Measurements from ENCODE around the gene GNAS. TPM values are rescaled to one million over a fixed set of nuclear protein-coding genes. Genes with fewer than 3 reads are reported as not detected.

Gene GNAS
- total RNA-seq, 1 donor = 366 TPM

DNA sequence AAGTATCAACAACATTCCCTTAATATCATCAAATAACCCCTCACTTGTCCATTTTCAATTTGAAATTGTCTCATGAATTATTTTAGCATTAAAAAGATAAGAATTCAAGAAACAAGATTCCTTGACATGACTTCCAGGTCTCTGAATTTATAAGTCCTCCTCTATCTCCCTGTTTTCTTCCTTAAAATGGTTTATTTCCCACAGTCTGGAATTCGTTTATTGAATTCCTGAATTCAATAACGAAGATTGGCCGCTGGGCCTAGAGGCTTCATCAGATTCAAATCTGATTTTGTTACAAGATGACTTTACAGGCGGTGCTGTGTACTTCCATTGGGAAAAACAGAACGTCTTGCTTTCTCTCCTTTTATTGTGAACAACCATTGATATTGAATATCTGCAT is 79.7 kb downstream of the GNAS start:
- TF ChIP-seq, protein P1, sequence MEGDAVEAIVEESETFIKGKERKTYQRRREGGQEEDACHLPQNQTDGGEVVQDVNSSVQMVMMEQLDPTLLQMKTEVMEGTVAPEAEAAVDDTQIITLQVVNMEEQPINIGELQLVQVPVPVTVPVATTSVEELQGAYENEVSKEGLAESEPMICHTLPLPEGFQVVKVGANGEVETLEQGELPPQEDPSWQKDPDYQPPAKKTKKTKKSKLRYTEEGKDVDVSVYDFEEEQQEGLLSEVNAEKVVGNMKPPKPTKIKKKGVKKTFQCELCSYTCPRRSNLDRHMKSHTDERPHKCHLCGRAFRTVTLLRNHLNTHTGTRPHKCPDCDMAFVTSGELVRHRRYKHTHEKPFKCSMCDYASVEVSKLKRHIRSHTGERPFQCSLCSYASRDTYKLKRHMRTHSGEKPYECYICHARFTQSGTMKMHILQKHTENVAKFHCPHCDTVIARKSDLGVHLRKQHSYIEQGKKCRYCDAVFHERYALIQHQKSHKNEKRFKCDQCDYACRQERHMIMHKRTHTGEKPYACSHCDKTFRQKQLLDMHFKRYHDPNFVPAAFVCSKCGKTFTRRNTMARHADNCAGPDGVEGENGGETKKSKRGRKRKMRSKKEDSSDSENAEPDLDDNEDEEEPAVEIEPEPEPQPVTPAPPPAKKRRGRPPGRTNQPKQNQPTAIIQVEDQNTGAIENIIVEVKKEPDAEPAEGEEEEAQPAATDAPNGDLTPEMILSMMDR (IDR thresholded peaks at IDR 0.05; ENCODE audit: extremely low read depth, low read depth, low read length) = no peak
- H3K79me2 ChIP-seq (ENCODE audit: insufficient read depth, low read length) = no peaks in the 10 kb centered on the region
- no peak for DNase-seq (ENCODE audit: insufficient read length, low spot score, missing footprints)
- no peaks in the 10 kb centered on the region for H3K9me3 ChIP-seq (ENCODE audit: low read depth, low read length)
- H3K4me2 ChIP-seq (ENCODE audit: insufficient read depth, low read length) = no peak overlapping the region
- H2AFZ ChIP-seq (ENCODE audit: low read length) = no peak overlapping the region
- no peaks in the 10 kb centered on the region for H3K4me1 ChIP-seq (ENCODE audit: insufficient read depth, low read length)
- no peak overlapping the region for H3K27ac ChIP-seq (ENCODE audit: low read depth, low read length)
- H3K36me3 ChIP-seq (ENCODE audit: insufficient read depth, low read length) = no peaks in the 10 kb centered on the region
- H3K4me3 ChIP-seq (ENCODE audit: insufficient read depth, low read length) = no peak overlapping the region
- no peaks in the 10 kb centered on the region for H4K20me1 ChIP-seq (ENCODE audit: insufficient read depth, low read length)
- peaks cover 4% of the 10 kb centered on the region for H3K27me3 ChIP-seq (ENCODE audit: insufficient read depth, low read length)

DNA sequence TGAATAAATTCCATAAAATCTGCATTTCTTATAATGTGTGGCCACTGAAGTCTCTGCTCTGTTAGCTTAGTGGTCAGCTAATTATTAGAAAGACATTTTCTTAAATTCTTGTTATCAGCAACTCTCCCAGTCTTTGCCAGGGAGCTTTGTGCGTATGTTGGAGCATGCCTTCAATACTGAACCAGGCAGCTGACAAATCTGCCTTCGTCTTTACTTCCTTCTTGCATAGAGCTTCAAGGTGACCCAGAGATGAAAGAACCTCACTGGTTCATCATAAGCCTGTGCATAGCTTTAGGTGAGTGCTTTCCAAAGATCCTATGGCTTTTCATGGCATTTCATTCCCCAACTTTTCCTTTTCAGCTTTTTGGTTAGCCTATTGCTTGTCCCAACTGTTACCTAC is 85.6 kb downstream of the GNAS start:
- H3K36me3 ChIP-seq (ENCODE audit: insufficient read depth, low read length) = no peaks in the 10 kb centered on the region
- H3K27me3 ChIP-seq (ENCODE audit: insufficient read depth, low read length) = peaks cover 10% of the 10 kb centered on the region
- H3K79me2 ChIP-seq (ENCODE audit: insufficient read depth, low read length) = no peaks in the 10 kb centered on the region
- H3K4me3 ChIP-seq (ENCODE audit: insufficient read depth, low read length) = no peak overlapping the region
- H3K4me1 ChIP-seq (ENCODE audit: insufficient read depth, low read length) = no peaks in the 10 kb centered on the region
- TF ChIP-seq, protein P1 (IDR thresholded peaks at IDR 0.05; ENCODE audit: extremely low read depth, low read depth, low read length) = no peak
- DNase-seq (ENCODE audit: insufficient read length, low spot score, missing footprints) = no peak
- H4K20me1 ChIP-seq (ENCODE audit: insufficient read depth, low read length) = peaks cover 2% of the 10 kb centered on the region
- H3K4me2 ChIP-seq (ENCODE audit: insufficient read depth, low read length) = no peak overlapping the region
- no peak overlapping the region for H3K27ac ChIP-seq (ENCODE audit: low read depth, low read length)
- H3K9me3 ChIP-seq (ENCODE audit: low read depth, low read length) = no peaks in the 10 kb centered on the region
- H2AFZ ChIP-seq (ENCODE audit: low read length) = no peak overlapping the region

DNA sequence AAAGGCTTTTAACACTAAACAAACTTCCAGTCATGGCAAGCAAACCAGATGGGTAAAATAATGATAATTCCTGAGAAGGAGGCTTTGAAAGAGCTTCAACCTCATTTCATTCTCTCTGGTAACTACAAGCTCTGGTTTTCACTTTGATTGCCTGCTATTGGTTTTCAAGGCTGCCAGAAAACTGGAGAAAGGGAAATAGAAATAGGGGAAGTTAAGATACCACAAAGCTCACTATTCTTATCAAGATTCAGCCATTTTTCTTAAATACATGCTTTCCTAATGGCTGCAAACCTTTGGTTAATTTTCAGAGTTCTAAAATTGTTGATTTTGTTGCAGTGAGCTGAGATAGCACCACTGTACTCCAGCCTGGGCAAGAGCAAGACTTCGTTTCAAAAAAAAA is 86.0 kb downstream of the GNAS start:
- H3K9me3 ChIP-seq (ENCODE audit: low read depth, low read length) = no peaks in the 10 kb centered on the region
- no peak overlapping the region for H2AFZ ChIP-seq (ENCODE audit: low read length)
- no peaks in the 10 kb centered on the region for H3K4me1 ChIP-seq (ENCODE audit: insufficient read depth, low read length)
- no peaks in the 10 kb centered on the region for H3K79me2 ChIP-seq (ENCODE audit: insufficient read depth, low read length)
- no peak overlapping the region for H3K4me2 ChIP-seq (ENCODE audit: insufficient read depth, low read length)
- peaks cover 10% of the 10 kb centered on the region for H3K27me3 ChIP-seq (ENCODE audit: insufficient read depth, low read length)
- H3K27ac ChIP-seq (ENCODE audit: low read depth, low read length) = no peak overlapping the region
- H4K20me1 ChIP-seq (ENCODE audit: insufficient read depth, low read length) = peaks cover 2% of the 10 kb centered on the region
- TF ChIP-seq, protein P1 (IDR thresholded peaks at IDR 0.05; ENCODE audit: extremely low read depth, low read depth, low read length) = no peak
- DNase-seq (ENCODE audit: insufficient read length, low spot score, missing footprints) = no peak
- H3K4me3 ChIP-seq (ENCODE audit: insufficient read depth, low read length) = no peak overlapping the region
- H3K36me3 ChIP-seq (ENCODE audit: insufficient read depth, low read length) = no peaks in the 10 kb centered on the region

DNA sequence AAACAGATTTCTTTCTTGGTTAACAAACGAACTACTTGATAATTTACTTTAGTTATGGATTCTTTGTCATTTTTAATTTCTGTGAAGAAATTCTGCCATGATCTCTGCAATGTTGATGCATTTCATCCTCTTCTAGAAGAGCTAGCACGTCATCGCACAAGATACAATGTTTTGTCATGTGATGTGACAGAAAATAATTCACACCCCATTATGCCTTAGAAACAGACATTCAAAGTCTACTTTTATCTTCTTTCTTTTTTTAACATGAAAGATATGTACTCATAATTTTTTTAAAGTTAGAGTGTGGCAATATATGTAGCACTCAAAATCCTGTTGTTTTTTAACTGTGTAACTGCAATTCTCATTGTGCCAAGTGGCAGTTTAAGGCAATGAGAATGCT is 89.0 kb downstream of the GNAS start:
- no peak overlapping the region for H3K4me3 ChIP-seq (ENCODE audit: insufficient read depth, low read length)
- no peaks in the 10 kb centered on the region for H3K79me2 ChIP-seq (ENCODE audit: insufficient read depth, low read length)
- H3K27me3 ChIP-seq (ENCODE audit: insufficient read depth, low read length) = peaks cover 10% of the 10 kb centered on the region
- TF ChIP-seq, protein P1 (IDR thresholded peaks at IDR 0.05; ENCODE audit: extremely low read depth, low read depth, low read length) = no peak
- no peaks in the 10 kb centered on the region for H3K9me3 ChIP-seq (ENCODE audit: low read depth, low read length)
- H3K27ac ChIP-seq (ENCODE audit: low read depth, low read length) = no peak overlapping the region
- H2AFZ ChIP-seq (ENCODE audit: low read length) = no peak overlapping the region
- H4K20me1 ChIP-seq (ENCODE audit: insufficient read depth, low read length) = peaks cover 2% of the 10 kb centered on the region
- H3K36me3 ChIP-seq (ENCODE audit: insufficient read depth, low read length) = no peaks in the 10 kb centered on the region
- no peak overlapping the region for H3K4me2 ChIP-seq (ENCODE audit: insufficient read depth, low read length)
- DNase-seq (ENCODE audit: insufficient read length, low spot score, missing footprints) = no peak
- no peaks in the 10 kb centered on the region for H3K4me1 ChIP-seq (ENCODE audit: insufficient read depth, low read length)

Measured in osteoblast (primary cell).